ENCODE measurements around the gene TRPM3. TPM values are rescaled to one million over a fixed set of nuclear protein-coding genes. Genes with fewer than 3 reads are reported as not detected.

The TRPM3 gene
- total and polyA plus RNA-seq, 2 of the 8 experiments (the other 6 are each of a cell fraction or from before 2014, with no cell fraction given) = 2.4 to 10.9 TPM

DNA sequence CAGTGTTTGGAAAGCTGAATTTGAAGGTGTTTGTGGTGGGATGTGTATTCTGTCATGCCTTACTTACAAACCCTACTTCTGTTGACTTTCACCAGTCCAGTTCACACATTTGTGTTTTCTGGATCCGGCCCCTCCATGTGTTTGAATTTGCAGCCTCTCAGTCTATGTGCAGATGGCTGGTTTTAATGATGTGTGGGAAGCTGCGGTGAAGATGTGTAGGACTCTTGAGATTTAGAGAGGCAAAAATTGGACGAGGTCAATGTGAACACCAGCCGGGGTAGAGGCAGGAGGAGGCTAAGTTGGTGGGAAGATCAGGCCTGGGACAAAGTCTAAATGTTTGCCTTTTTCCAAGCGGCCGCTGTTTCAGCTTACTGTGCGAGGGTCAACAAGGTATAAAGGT lies 591.6 kb downstream of the TRPM3 start (continued):
- TF ChIP-seq KDM4A (IDR thresholded peaks at IDR 0.05; ENCODE audit: low read depth, low read length, severe bottlenecking) = no peak
- TF ChIP-seq ZNF274 (IDR thresholded peaks at IDR 0.05; ENCODE audit: borderline replicate concordance, extremely low read depth, low read length) = no peak
- TF ChIP-seq SP1 (IDR thresholded peaks at IDR 0.05; ENCODE audit: low read depth, low read length) = no peak
- no peak for TF ChIP-seq RBBP5 (IDR thresholded peaks at IDR 0.05; ENCODE audit: borderline replicate concordance, low read depth, low read length)
- no peak for TF ChIP-seq MAX (IDR thresholded peaks at IDR 0.05)

All from H1 (cell line).